Upper lobe of left lung (tissue), 4 donors: ENCODE measurements around the gene ARHGEF17.

ENCODE experiments used
- EP300 ChIP-seq, 4 donors: sonication (generic); formaldehyde crosslinking; IDR thresholded peaks; one replicate each; pipeline ENCODE4 v1.5.1; 2017; ENCODE audit warnings: antibody characterized with exemption in 4 of 4, control low read depth in 2 of 4
- POLR2A ChIP-seq, 4 donors: fragments of 450-650 bp; IDR thresholded peaks; one replicate each; pipeline ENCODE4 v1.5.1; 2016 to 2017; ENCODE audit warnings: antibody characterized with exemption in 4 of 4, mild to moderate bottlenecking in 2 of 4
- TF ChIP-seq, protein P1 (sequence below), 6 experiments: fragments of 450-650 bp in 4 of 6; fragments of 200-600 bp in 2 of 6; sonication (generic) in 2 of 6; IDR thresholded peaks; one replicate each; pipeline ENCODE4 v1.5.1; 2016 to 2019; ENCODE audit warnings: antibody characterized with exemption in 6 of 6

DNA sequence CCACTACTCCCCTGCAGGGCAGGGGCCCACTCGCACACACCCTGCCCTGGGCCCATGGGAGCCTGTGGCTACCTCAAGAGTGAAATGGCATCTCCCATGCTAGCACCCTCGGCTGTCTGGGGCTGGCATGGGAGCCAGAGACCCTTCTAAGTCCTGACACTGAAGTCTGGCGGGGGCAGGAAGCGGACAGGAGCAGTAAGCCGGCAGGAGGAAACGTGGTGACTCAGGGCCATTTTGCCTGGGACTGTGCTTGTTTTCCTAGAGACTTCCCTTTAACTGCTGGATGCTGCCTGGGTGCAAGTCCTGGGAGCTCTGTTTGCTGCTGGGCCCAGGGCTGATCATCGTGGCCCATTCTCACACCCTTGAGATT, 84.9 kb downstream of the ARHGEF17 start:
- no peak for TF ChIP-seq POLR2A (IDR thresholded peaks at IDR 0.05)
- TF ChIP-seq, protein P1, sequence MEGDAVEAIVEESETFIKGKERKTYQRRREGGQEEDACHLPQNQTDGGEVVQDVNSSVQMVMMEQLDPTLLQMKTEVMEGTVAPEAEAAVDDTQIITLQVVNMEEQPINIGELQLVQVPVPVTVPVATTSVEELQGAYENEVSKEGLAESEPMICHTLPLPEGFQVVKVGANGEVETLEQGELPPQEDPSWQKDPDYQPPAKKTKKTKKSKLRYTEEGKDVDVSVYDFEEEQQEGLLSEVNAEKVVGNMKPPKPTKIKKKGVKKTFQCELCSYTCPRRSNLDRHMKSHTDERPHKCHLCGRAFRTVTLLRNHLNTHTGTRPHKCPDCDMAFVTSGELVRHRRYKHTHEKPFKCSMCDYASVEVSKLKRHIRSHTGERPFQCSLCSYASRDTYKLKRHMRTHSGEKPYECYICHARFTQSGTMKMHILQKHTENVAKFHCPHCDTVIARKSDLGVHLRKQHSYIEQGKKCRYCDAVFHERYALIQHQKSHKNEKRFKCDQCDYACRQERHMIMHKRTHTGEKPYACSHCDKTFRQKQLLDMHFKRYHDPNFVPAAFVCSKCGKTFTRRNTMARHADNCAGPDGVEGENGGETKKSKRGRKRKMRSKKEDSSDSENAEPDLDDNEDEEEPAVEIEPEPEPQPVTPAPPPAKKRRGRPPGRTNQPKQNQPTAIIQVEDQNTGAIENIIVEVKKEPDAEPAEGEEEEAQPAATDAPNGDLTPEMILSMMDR (IDR thresholded peaks at IDR 0.05): no peak
- no peak for TF ChIP-seq EP300 (IDR thresholded peaks at IDR 0.05)
